ENCODE data around the gene TIMELESS. TPM values are rescaled to one million over a fixed set of nuclear protein-coding genes. Genes with fewer than 3 reads are reported as not detected.

TIMELESS gene
- total RNA-seq, 2 experiments from 2014 or later: 46.5 to 103 TPM

DNA sequence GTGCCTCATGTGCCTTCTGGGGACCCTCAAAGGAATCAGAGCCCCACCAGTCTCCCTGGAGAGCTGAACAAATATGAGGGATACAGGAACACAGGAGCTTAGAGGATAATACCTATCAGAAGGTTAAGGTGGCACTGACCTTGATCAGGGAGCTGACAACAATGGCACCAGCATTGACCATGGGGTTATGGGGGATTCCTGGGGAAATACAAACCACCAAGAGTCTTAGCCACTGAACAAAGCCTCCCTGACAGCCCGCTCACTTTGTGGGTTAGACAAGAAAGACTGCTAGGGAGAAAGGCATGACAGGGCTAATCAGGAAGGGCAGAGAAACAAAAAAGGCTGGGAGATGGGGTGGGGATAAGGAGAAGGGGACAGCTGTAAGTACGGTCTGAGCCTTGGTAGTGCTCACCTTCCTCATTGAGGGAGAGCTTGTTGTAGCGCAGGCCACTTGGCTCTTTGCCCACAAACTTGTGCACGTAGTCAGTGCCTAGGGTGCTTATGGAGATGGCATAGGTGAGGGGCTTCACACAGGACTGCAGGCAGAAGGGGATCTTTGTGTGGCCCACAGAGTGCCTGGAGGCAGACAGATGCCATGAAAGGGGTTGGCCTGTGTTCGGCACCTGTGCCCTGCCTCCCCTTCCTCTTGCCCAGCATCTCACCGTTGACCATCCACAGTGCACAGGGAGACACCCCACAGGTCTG lies 28.4 kb upstream of the TIMELESS start:
- no peaks in the 10 kb centered on the region for H3K79me2 ChIP-seq (ENCODE audit: insufficient read depth, low read depth, low read length)
- no peak overlapping the region for H3K27ac ChIP-seq (ENCODE audit: low read depth, low read length, poor library complexity, severe bottlenecking)
- ChIA-PET POLR2A (no interaction called here), CTCF (ENCODE audit: unreplicated experiment) (no interaction called here)
- no peaks in the 10 kb centered on the region for H3K9me3 ChIP-seq (ENCODE audit: low read length)
- H3K9me2 ChIP-seq (ENCODE audit: insufficient read depth, low read length): no peaks in the 10 kb centered on the region
- BruUV-seq (replicated peaks): no TSS peak
- H2AFZ ChIP-seq (ENCODE audit: low read length): no peak overlapping the region
- peaks cover 9% of the 10 kb centered on the region for H3K36me3 ChIP-seq (ENCODE audit: insufficient read depth, low read length)
- TF ChIP-seq, protein P1, sequence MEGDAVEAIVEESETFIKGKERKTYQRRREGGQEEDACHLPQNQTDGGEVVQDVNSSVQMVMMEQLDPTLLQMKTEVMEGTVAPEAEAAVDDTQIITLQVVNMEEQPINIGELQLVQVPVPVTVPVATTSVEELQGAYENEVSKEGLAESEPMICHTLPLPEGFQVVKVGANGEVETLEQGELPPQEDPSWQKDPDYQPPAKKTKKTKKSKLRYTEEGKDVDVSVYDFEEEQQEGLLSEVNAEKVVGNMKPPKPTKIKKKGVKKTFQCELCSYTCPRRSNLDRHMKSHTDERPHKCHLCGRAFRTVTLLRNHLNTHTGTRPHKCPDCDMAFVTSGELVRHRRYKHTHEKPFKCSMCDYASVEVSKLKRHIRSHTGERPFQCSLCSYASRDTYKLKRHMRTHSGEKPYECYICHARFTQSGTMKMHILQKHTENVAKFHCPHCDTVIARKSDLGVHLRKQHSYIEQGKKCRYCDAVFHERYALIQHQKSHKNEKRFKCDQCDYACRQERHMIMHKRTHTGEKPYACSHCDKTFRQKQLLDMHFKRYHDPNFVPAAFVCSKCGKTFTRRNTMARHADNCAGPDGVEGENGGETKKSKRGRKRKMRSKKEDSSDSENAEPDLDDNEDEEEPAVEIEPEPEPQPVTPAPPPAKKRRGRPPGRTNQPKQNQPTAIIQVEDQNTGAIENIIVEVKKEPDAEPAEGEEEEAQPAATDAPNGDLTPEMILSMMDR (conservative IDR thresholded peaks at IDR 0.05; ENCODE audit: low read length): no peak
- no peak for TF ChIP-seq EZH2phosphoT487 (IDR thresholded peaks at IDR 0.05; ENCODE audit: borderline replicate concordance, low read depth, low read length)
- intact Hi-C loops (cut with micrococcal nuclease; ENCODE audit: unreplicated experiment): no loop called here
- no peak for DNase-seq (ENCODE audit: low spot score)
- H3K4me3 ChIP-seq (ENCODE audit: low read depth, low read length, poor library complexity, severe bottlenecking): no peak overlapping the region
- peaks cover 4% of the 10 kb centered on the region for H3K4me1 ChIP-seq (ENCODE audit: insufficient read depth, low read length, poor library complexity, severe bottlenecking)
- H3K4me2 ChIP-seq (ENCODE audit: low read length): no peak overlapping the region
- no peaks in the 10 kb centered on the region for H4K20me1 ChIP-seq (ENCODE audit: insufficient read depth, low read length)

DNA sequence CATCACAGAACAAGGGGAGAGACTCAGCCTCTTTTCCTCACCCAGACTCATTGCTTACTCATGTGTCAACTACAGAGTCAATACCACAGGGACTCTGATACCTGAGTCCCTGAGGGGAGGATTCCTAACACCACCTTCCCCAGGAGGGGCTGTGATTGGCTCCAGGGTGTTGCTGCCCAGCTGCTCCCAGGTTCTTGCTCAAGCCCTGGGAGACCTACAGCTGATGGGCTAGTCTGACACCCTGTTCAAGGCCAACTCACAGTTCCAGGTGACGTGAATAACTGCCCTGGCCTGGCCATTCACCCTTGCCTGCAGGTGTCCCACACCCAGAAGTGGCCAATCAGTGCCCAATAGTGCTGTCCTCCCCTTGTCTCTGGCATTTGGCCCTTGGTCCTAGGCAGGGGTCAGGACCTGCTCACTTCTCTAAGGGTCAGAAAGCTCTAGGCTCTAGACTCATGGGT lies 27.8 kb upstream of the TIMELESS start:
- ChIA-PET POLR2A (interaction anchor here (0.8 kb wide), 1 partner anchor 12 kb away, joined by 3 read pairs; no protein-coding TSS in a partner anchor), CTCF (ENCODE audit: unreplicated experiment) (no interaction called here)
- intact Hi-C loops (cut with micrococcal nuclease; ENCODE audit: unreplicated experiment): no loop called here

More for the DNA sequence above, 27.8 kb upstream of the TIMELESS start:
- H3K4me1 ChIP-seq (ENCODE audit: insufficient read depth, low read length, poor library complexity, severe bottlenecking): peaks cover 4% of the 10 kb centered on the region
- H4K20me1 ChIP-seq (ENCODE audit: insufficient read depth, low read length): no peaks in the 10 kb centered on the region
- H3K79me2 ChIP-seq (ENCODE audit: insufficient read depth, low read depth, low read length): no peaks in the 10 kb centered on the region
- DNase-seq (ENCODE audit: low spot score): no peak
- no peak overlapping the region for H3K4me2 ChIP-seq (ENCODE audit: low read length)
- no peaks in the 10 kb centered on the region for H3K9me2 ChIP-seq (ENCODE audit: insufficient read depth, low read length)
- no peak for TF ChIP-seq EZH2phosphoT487 (IDR thresholded peaks at IDR 0.05; ENCODE audit: borderline replicate concordance, low read depth, low read length)
- TF ChIP-seq, protein P1 (conservative IDR thresholded peaks at IDR 0.05; ENCODE audit: low read length): no peak
- H3K9me3 ChIP-seq (ENCODE audit: low read length): no peaks in the 10 kb centered on the region
- BruUV-seq (replicated peaks): no TSS peak
- H2AFZ ChIP-seq (ENCODE audit: low read length): no peak overlapping the region
- no peak overlapping the region for H3K4me3 ChIP-seq (ENCODE audit: low read depth, low read length, poor library complexity, severe bottlenecking)
- no peak overlapping the region for H3K27ac ChIP-seq (ENCODE audit: low read depth, low read length, poor library complexity, severe bottlenecking)
- H3K36me3 ChIP-seq (ENCODE audit: insufficient read depth, low read length): peaks cover 16% of the 10 kb centered on the region

Measured in OCI-LY7 (cell line).